ENCODE data around the gene ZNF22. TPM values are rescaled to one million over a fixed set of nuclear protein-coding genes. Genes with fewer than 3 reads are reported as not detected.

The ZNF22 gene
- total and polyA plus RNA-seq, 7 donors: 5.9 to 15.9 (median 12.8) TPM

- DNase-seq (no peak), ATAC-seq (no peak)
- Histone ChIP-seq H3K9me3 (no peaks in the 10 kb centered on the region), H3K27ac (no peak overlapping the region), H3K36me3 (ENCODE audit: insufficient read depth in 1 of 2, low read depth in 1 of 2) (peaks cover 0 to 24% of the 10 kb centered on the region in 2 donors), H3K27me3 (ENCODE audit: insufficient read depth in 3 of 3, low read length in 2 of 3) (no peaks in the 10 kb centered on the region), H3K4me1 (peaks cover 13% of the 10 kb centered on the region), H3K4me3 (no peak overlapping the region)
- TF ChIP-seq CTCF (IDR thresholded peaks at IDR 0.05): no peak
- intact Hi-C loops (cut with DNase I): no loop called here
Observed at GRCh38 chr10:44954962-44955361, 45.8 kb upstream of the ZNF22 start.

- H3K4me1 ChIP-seq: peaks cover 17% of the 10 kb centered on the region
- WGBS, 3 donors: 54 to 81% (median 72%) methylated on average over 8 of the region's 8 CpGs
- intact Hi-C loops (cut with DNase I): no loop called here
- ATAC-seq (no peak), DNase-seq (peak; percentile 78 to 92)
- H3K9me3 ChIP-seq: no peaks in the 10 kb centered on the region
- no peak overlapping the region for H3K27ac ChIP-seq
- TF ChIP-seq CTCF (IDR thresholded peaks at IDR 0.05): no peak
- no peaks in the 10 kb centered on the region for H3K27me3 ChIP-seq (ENCODE audit: insufficient read depth in 3 of 3, low read length in 2 of 3)
- H3K36me3 ChIP-seq (ENCODE audit: insufficient read depth in 1 of 2, low read depth in 1 of 2): peaks cover 0 to 24% of the 10 kb centered on the region in 2 donors
- H3K4me3 ChIP-seq: no peak overlapping the region
Observed at GRCh38 chr10:44955413-44956070, 45.2 kb upstream of the ZNF22 start.

- DNase-seq (no peak), ATAC-seq (no peak)
- intact Hi-C loops (cut with DNase I): no loop called here
- H3K4me3 ChIP-seq: no peak overlapping the region
- H3K4me1 ChIP-seq: peaks cover 23% of the 10 kb centered on the region
- no peak for TF ChIP-seq CTCF (IDR thresholded peaks at IDR 0.05)
- 90 to 93% (median 93%) methylated on average over 4 of the region's 4 CpGs for WGBS, 3 donors
- H3K36me3 ChIP-seq (ENCODE audit: insufficient read depth in 1 of 2, low read depth in 1 of 2): peaks cover 0 to 24% of the 10 kb centered on the region in 2 donors
- no peaks in the 10 kb centered on the region for H3K9me3 ChIP-seq
- no peak overlapping the region for H3K27ac ChIP-seq
- no peaks in the 10 kb centered on the region for H3K27me3 ChIP-seq (ENCODE audit: insufficient read depth in 3 of 3, low read length in 2 of 3)
Observed at GRCh38 chr10:44956226-44956625, 44.5 kb upstream of the ZNF22 start.

- Histone ChIP-seq H3K27ac (peak overlapping the region; percentile 96), H3K4me1 (peaks cover 28% of the 10 kb centered on the region), H3K36me3 (ENCODE audit: insufficient read depth in 1 of 2, low read depth in 1 of 2) (peaks cover 0 to 24% of the 10 kb centered on the region in 2 donors), H3K9me3 (no peaks in the 10 kb centered on the region), H3K27me3 (ENCODE audit: insufficient read depth in 3 of 3, low read length in 2 of 3) (no peaks in the 10 kb centered on the region), H3K4me3 (no peak overlapping the region)
- 93 to 95% (median 95%) methylated on average over 4 of the region's 4 CpGs for whole genome bisulfite sequencing, 3 donors
- no peak for TF ChIP-seq CTCF (IDR thresholded peaks at IDR 0.05)
- intact Hi-C loops (cut with DNase I): no loop called here
- no peak for DNase-seq
- no peak for ATAC-seq
Observed at GRCh38 chr10:44956717-44957706, 43.7 kb upstream of the ZNF22 start.
